GM19395 (cell line): ENCODE data around the gene LRRK1.

Source experiments
- ATAC-seq: cut with Tn5 transposase; IDR thresholded peaks from one replicate; pipeline ENCODE4 v1.9.1; 2021; ENCODE audit warnings: mild to moderate bottlenecking, moderate library complexity; ENCODE audit not compliant: unreplicated experiment

Gene LRRK1

GRCh38 chr15:101037090-101037830 is 118.1 kb downstream of the LRRK1 start:
- no peak for ATAC-seq

GRCh38 chr15:101038327-101039003 is 119.3 kb downstream of the LRRK1 start:
- ATAC-seq: no peak

GRCh38 chr15:101039461-101039860 is 120.3 kb downstream of the LRRK1 start:
- no peak for ATAC-seq

- ATAC-seq: no peak
Observed at GRCh38 chr15:101042320-101042719, 123.2 kb downstream of the LRRK1 start.

DNA sequence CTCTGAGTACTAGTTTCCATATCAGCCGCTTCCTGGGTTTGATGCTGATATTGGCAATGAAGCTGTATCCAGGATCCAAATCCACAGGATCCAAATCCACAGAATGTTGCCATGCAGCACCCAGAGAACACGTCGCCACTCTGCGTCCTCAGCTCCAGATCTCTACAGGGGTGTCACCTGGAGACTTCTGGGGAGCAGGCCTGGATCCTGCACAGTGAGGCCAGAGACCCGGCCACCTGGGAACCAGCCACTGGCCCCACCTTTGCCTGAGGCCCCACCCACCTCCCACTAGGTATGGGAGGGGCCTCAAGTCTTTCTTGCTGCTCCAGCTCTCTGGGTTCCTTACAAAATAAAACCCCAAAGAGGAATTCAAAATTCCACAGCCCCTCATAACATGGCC is 123.9 kb downstream of the LRRK1 start:
- ATAC-seq: no peak

DNA sequence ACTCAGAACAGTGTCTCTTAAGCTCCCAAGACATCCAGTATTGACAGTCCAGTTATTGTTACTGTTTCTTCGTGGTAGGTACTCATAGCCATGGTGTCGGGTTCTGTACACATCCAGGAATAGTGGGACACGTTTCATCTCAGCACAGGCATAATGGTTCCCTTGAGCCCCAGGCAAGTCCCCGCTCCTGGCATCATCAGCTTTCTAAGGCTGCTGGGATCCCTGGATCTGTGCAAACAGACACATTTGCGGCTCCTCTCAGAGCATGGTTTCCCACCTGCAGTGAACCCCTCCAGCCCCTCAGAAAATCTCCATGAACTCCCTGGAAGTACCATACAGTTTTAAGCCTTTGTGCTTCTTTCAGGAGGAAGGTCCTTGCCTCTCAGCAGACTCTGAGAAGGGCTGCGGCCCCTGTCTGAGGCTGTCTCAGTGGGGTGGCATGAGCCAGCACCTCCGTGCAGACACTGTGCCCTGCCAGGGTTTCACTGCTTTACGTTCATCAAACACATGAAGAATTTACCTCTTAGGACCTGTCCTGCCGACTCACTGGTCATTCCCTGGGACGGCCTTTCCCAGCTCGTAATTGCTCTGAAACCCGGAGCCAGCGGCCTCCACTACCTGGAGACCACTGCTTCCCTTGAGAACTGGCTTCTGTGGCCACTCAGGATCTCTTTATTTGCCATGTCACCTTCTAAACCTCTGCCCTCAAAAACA is 124.9 kb downstream of the LRRK1 start:
- ATAC-seq: no peak

DNA sequence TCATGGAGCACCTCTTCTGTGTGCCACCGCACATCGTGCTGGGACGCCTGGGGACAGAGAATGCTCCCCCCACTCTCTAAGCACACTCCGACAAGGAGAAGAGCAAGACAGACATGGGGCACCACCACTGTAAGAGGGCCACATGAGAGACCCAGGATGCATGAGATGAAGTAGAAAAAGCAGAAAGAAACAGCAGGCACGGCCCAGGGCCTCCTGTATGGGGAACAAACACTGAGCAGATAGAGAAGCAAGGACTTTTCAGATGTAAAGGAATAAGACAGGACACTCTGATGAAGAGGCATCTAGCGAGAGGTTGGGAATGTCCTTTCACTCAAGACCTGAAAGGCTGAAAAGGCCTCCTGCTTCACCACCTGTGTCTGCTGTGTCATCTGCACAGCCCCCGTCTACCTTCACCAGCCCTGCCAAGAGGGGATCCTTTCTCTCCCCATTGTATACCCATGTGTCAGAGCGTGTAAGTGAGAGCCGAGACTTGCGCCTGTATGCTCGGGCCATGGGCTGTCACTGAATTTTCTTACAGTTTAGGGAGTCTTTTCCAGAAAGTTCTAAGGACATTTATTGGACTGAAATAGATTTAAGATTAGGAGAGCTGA is 125.6 kb downstream of the LRRK1 start:
- no peak for ATAC-seq

DNA sequence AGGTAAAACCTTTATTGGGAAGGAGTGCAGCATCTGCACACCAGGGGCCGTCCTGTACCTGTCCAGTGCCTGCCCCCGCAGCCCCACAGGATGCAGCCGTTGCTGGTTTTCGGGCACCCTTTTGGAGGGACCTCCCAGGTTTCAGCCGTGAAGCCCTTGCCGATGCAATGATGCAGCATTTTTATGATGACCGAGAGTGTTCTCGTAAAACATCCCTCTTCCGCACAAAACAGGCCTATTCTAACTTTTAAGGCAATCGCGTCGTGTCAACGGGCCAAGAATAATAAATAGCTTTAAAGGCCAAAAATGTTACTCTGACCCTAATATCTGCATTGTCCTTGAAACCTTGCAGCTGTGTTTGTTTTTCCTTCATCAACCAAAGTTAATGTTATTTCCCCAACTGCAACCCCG is 126.1 kb downstream of the LRRK1 start:
- ATAC-seq: no peak

GRCh38 chr15:101045835-101046691 is 126.9 kb downstream of the LRRK1 start:
- no peak for ATAC-seq

GRCh38 chr15:101046826-101047225 is 127.7 kb downstream of the LRRK1 start:
- ATAC-seq: no peak

GRCh38 chr15:101047301-101047781 is 128.2 kb downstream of the LRRK1 start:
- no peak for ATAC-seq

- ATAC-seq: no peak
Observed at GRCh38 chr15:101048176-101048575, 129.0 kb downstream of the LRRK1 start.

DNA sequence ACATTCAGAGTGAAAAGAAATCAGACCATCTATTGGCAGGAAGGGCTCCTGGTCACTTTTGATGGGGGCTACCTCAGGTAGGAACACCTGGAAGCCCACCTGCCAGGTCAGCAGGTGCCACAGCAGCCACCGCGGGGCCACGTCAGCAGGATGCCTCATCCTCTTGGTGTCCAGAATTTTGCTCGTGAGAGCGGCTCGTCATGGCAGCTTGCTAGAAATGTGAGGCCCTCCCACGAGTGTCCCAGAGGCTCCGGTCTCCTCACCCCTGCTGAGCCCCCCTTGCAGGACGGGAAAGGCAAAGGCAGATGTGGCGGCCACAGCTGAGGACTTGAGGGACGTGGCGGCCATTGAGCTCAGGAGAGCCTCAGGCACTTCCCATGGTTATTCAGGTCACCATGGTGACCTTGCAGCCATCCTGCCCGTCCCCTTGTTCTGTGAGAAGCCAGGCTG is 129.4 kb downstream of the LRRK1 start:
- ATAC-seq: no peak

DNA sequence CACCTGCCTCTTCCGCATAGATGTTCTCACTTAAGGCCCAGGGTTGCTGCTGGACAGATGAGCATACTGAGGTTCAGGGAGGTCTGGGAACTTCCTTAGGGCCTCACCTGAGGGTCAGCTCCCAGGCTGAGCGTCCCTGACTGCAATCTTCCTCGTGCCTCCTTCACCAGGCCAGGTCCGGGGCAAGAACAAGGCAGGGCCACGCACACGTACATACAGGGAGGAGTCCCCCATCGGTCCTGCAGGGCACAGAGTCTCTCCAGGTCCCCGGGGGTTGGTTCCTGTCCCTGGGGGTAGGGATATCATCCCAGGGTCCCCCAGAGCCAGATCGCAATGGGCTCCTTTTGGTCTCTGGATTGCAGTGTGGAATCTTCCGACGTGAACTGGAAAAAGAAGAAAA is 130.1 kb downstream of the LRRK1 start:
- no peak for ATAC-seq

DNA sequence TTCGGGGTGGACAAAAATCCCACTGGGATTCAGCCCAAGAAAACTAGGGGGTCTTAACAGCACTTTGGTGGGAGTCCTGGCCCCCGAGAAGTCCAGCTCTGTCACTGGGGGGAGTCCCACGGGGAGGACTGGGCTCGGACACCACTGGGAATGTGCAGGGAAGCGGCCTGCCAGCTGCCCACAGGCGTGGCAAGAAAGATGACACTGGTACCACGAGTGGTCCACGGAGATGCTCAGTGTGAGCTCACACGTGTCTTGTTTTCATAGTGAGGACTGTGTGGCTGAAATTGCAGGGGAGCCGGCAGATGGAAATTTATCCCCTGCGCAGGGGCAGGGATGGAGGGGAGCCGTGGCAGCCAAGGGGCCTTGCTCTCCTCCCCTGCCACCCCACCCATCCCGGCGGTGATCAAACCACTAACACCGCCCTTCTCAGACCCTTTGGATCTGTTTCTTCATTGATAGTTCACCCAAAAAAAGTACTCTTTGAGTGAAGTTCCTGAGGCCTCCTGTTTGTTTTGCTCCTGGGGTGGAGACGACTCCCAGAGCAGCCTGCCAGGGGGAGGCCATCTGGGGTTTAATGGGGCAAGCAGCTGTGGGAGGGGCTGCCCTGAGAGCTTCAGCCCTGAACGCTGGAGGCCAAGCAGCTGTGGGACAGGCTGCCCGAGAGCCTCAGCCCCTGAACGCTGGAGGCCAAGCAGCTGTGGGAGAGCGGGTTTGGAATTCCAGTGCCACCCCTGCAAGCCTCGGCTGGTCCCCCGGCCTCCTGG is 130.9 kb downstream of the LRRK1 start:
- no peak for ATAC-seq

GRCh38 chr15:101050623-101051290 is 131.6 kb downstream of the LRRK1 start:
- ATAC-seq: no peak

DNA sequence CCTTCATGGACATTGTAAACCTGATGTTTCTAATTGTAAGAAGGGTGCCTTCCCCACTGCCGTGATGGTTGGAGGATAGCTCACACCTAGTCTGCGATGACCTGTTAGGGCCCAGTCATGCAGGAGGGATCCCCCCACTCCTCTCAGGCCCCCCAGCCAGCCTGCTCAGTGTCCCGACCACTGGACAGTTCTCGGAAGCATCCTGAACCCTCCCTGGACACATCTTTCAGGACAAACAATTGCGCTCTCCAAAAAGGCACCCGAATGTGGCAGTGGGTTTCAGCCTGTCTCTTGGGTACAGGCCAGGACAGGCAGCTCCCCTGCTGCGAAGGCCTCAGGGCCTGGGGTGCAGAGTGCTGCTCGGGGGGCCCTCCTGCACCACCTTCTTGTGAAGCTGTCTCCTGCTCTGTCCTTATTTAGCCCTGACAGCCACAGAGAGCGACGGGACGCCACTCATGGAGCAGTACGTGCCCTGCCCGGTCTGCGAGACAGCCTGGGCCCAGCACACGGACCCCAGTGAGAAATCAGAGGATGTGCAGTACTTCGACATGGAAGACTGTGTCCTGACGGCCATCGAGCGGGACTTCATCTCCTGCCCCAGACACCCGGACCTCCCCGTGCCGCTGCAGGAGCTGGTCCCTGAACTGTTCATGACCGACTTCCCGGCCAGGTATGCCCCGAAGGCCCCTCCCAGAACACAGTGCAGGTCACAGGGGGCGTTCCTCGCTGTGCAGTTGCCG is 132.3 kb downstream of the LRRK1 start:
- ATAC-seq: no peak

- ATAC-seq: no peak
Observed at GRCh38 chr15:101052031-101052620, 133.0 kb downstream of the LRRK1 start.
